Mammary epithelial cell (primary cell): ENCODE measurements around the gene ADCY5.

Experiments
- CTCF ChIP-seq, 2 donors: IDR thresholded peaks in 1 of 2; conservative IDR thresholded peaks in 1 of 2; 2 replicates each; pipeline ENCODE4 v1.5.1; 2011 to 2012; ENCODE audit warnings: inconsistent platforms in 2 of 2, low read length in 2 of 2, mild to moderate bottlenecking in 2 of 2, control low read depth in 1 of 2, low read depth in 1 of 2; ENCODE audit not compliant: insufficient read depth in 1 of 2; ENCODE audit errors: extremely low read depth in 1 of 2
- EZH2 ChIP-seq: IDR thresholded peaks from 2 replicates; pipeline ENCODE4 v1.6.1; 2012; ENCODE audit warnings: low read length, inconsistent platforms, borderline replicate concordance

- TF ChIP-seq CTCF (conservative IDR thresholded peaks at IDR 0.05 in 1 of 2, IDR thresholded peaks at IDR 0.05 in 1 of 2; ENCODE audit: extremely low read depth in 1 of 2, insufficient read depth in 1 of 2, low read depth in 1 of 2, low read length in 2 of 2) (no peak), EZH2 (no peak)
Observed at GRCh38 chr3:123281929-123282328, 167.0 kb downstream of the ADCY5 start.
